RWPE2 (cell line): ENCODE measurements around the gene SLC26A4.

ENCODE experiments used
- ATAC-seq: fragments of 200-7000 bp; cut with Tn5 transposase; 3 replicates; pipeline ENCODE4 v1.9.1; 2021; ENCODE audit warnings: low read depth
- DNase-seq: peaks from one replicate; pipeline ENCODE4 v3.0.0-alpha.2; 2020; ENCODE audit warnings: low spot score
- H3K27ac ChIP-seq: fragments of 450-650 bp; 2 replicates; pipeline ENCODE4 v1.5.1; 2017; ENCODE audit warnings: mild to moderate bottlenecking; ENCODE audit not compliant: poor library complexity, severe bottlenecking
- H3K27me3 ChIP-seq: fragments of 250-450 bp; sonication (Bioruptor Pico); 2 replicates; pipeline ENCODE4 v1.5.1; 2021; ENCODE audit warnings: mild to moderate bottlenecking, moderate library complexity; ENCODE audit not compliant: insufficient read depth, poor library complexity, severe bottlenecking
- H3K36me3 ChIP-seq: fragments of 250-450 bp; sonication (Bioruptor Pico); 2 replicates; pipeline ENCODE4 v1.5.1; 2020; ENCODE audit warnings: low read depth, mild to moderate bottlenecking, moderate library complexity
- H3K4me1 ChIP-seq: fragments of 250-450 bp; sonication (Bioruptor Pico); 2 replicates; pipeline ENCODE4 v1.5.1; 2021; ENCODE audit warnings: mild to moderate bottlenecking, moderate library complexity; ENCODE audit not compliant: insufficient read depth, poor library complexity, severe bottlenecking
- H3K4me3 ChIP-seq: fragments of 250-450 bp; sonication (Bioruptor Pico); 2 replicates; pipeline ENCODE4 v1.5.1; 2021; ENCODE audit warnings: mild to moderate bottlenecking, moderate library complexity; ENCODE audit not compliant: severe bottlenecking
- H3K9me3 ChIP-seq: fragments of 250-450 bp; sonication (Bioruptor Pico); 2 replicates; pipeline ENCODE4 v1.5.1; 2021; ENCODE audit warnings: mild to moderate bottlenecking, moderate library complexity; ENCODE audit not compliant: severe bottlenecking
- CTCF ChIP-seq: fragments of 450-650 bp; IDR thresholded peaks from one replicate; pipeline ENCODE4 v1.5.1; 2017; ENCODE audit warnings: mild to moderate bottlenecking, moderate library complexity; ENCODE audit not compliant: poor library complexity, severe bottlenecking

SLC26A4 gene

GRCh38 chr7:107684947-107685463, 24.4 kb downstream of the SLC26A4 start:
- ATAC-seq (no peak), DNase-seq (no peak)
- H3K9me3 ChIP-seq: no peaks in the 10 kb centered on the region
- H3K4me1 ChIP-seq: no peaks in the 10 kb centered on the region
- TF ChIP-seq CTCF: no peak
- H3K27me3 ChIP-seq: no peaks in the 10 kb centered on the region
- H3K36me3 ChIP-seq: no peaks in the 10 kb centered on the region
- H3K27ac ChIP-seq: no peak overlapping the region
- H3K4me3 ChIP-seq: no peak overlapping the region

DNA sequence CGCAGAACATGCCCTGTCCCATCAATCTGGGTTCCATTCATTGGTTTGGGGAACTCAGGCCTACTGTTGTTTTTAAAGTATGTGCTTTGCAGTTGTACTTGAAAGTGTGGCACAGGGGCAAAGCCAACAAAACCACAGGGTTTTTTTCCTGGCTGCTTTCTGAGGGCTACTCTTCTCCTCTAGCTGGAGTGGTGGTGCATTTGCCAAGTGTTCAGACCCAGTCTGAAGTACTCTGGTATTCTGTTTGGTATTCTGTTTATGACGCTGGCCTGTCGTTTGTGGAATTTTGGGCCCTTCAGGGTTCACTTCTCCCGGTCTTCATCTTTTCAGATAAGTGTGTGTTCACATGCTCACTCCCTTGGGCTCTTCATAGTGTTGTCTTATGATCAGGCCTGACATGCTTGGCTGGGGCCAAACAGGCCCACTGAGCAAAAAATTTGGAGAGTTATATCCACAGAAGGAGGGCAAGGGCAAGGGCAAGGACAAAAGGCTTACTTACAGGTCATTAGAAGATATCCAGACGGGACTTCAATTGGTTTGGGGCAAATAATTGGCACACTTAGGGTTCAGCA, 26.3 kb downstream of the SLC26A4 start:
- DNase-seq (no peak), ATAC-seq (no peak)
- no peak for TF ChIP-seq CTCF
- H3K4me3 ChIP-seq: no peak overlapping the region
- no peaks in the 10 kb centered on the region for H3K27me3 ChIP-seq
- H3K9me3 ChIP-seq: no peaks in the 10 kb centered on the region
- H3K36me3 ChIP-seq: no peaks in the 10 kb centered on the region
- no peak overlapping the region for H3K27ac ChIP-seq
- no peaks in the 10 kb centered on the region for H3K4me1 ChIP-seq

DNA sequence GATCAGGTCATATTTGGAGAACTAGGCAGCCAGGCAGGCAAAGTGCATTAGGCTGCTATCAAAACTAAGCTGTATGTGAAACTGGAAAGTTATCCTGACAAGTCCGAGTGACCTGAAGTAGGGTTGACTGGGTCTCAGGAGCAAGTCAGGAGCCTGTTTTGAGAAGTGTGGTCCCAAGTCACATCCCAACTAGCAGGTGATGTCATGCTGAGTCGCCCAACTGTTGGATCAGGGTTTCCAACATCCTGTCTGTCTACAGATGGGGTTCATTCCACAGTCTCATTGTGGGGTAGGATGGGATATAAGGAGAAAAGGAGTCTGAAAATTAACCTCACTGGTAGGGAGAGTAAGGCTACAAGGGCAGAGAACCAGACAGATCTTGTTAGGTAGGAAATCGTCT, 27.0 kb downstream of the SLC26A4 start:
- Histone ChIP-seq H3K4me3 (no peak overlapping the region), H3K27me3 (no peaks in the 10 kb centered on the region)
- no peak for DNase-seq

GRCh38 chr7:107689553-107689952, 28.9 kb downstream of the SLC26A4 start:
- ATAC-seq (no peak), DNase-seq (no peak)
- Histone ChIP-seq H3K27me3 (no peaks in the 10 kb centered on the region), H3K4me1 (no peaks in the 10 kb centered on the region), H3K4me3 (no peak overlapping the region), H3K9me3 (no peaks in the 10 kb centered on the region), H3K36me3 (no peaks in the 10 kb centered on the region), H3K27ac (no peak overlapping the region)
- TF ChIP-seq CTCF: no peak

More for the DNA sequence above, 27.0 kb downstream of the SLC26A4 start:
- ATAC-seq: no peak
- H3K4me1 ChIP-seq: no peaks in the 10 kb centered on the region
- no peaks in the 10 kb centered on the region for H3K36me3 ChIP-seq
- H3K9me3 ChIP-seq: no peaks in the 10 kb centered on the region
- H3K27ac ChIP-seq: no peak overlapping the region
- TF ChIP-seq CTCF: no peak

DNA sequence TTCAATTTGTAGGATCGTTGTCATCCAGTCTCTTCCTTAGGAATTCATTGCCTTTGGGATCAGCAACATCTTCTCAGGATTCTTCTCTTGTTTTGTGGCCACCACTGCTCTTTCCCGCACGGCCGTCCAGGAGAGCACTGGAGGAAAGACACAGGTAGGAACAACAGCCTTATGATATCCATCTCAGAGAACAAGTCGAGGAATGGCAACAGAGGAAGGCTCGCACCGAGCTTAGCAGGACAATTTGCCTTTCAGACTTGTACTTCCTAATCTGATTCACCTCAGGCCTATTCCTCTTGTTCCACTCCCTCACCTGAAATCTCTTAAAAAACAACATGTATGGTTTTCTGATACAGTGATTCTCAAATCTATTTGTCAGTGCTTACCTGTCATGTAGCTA, 29.5 kb downstream of the SLC26A4 start:
- ATAC-seq: no peak
- no peaks in the 10 kb centered on the region for H3K4me1 ChIP-seq
- no peaks in the 10 kb centered on the region for H3K27me3 ChIP-seq
- no peak for DNase-seq
- no peak overlapping the region for H3K4me3 ChIP-seq
- no peaks in the 10 kb centered on the region for H3K36me3 ChIP-seq
- no peak overlapping the region for H3K27ac ChIP-seq
- H3K9me3 ChIP-seq: no peaks in the 10 kb centered on the region
- TF ChIP-seq CTCF: no peak
